Lower lobe of right lung (tissue), 2 donors: ENCODE measurements around the gene RFPL1. TPM values are rescaled to one million over a fixed set of nuclear protein-coding genes. Genes with fewer than 3 reads are reported as not detected.

Source experiments
- ATAC-seq, 2 donors: fragments of 200-7000 bp; cut with Tn5 transposase; one replicate each; pipeline ENCODE4 v1.9.1; 2020 to 2022; ENCODE audit warnings: mild to moderate bottlenecking in 2 of 2, moderate library complexity in 2 of 2
- DNase-seq: peaks from one replicate; pipeline ENCODE4 v3.0.0-alpha.2; 2020
- H3K27ac ChIP-seq: fragments of 200-600 bp; one replicate; pipeline ENCODE4 v1.8.0; 2022
- H3K27me3 ChIP-seq: fragments of 200-600 bp; one replicate; pipeline ENCODE4 v1.8.0; 2022; ENCODE audit warnings: low read depth
- H3K36me3 ChIP-seq: fragments of 200-600 bp; one replicate; pipeline ENCODE4 v1.8.0; 2022; ENCODE audit warnings: mild to moderate bottlenecking
- H3K4me1 ChIP-seq: fragments of 200-600 bp; one replicate; pipeline ENCODE4 v1.8.0; 2022
- H3K4me3 ChIP-seq: fragments of 200-600 bp; one replicate; pipeline ENCODE4 v1.8.0; 2022; ENCODE audit warnings: mild to moderate bottlenecking
- H3K9me3 ChIP-seq: fragments of 200-600 bp; one replicate; pipeline ENCODE4 v1.8.0; 2022
- CTCF ChIP-seq: fragments of 200-600 bp; IDR thresholded peaks from one replicate; pipeline ENCODE4 v1.8.0; 2022; ENCODE audit warnings: antibody characterized with exemption, mild to moderate bottlenecking
- intact Hi-C: fragments of 100-400 bp; cut with DNase I; formaldehyde crosslinking; loops from one replicate; pipeline ENCODE4 v1.11.0; 2022
- total RNA-seq: library from RNA; stranded (reverse); fragmentation: NEBNext Ultra II Directional; extraction: Animal tissue kit (Norgen Biotek cat#: 25700); gene quantifications from one replicate; pipeline ENCODE4 v1.2.1, GENCODE V29; 2021
- donor health status: DM: no; HTN: yes; CAD: no; lungs with severe emphysema.

Gene RFPL1
- total RNA-seq, 1 donor from 2014 or later: not detected

- Histone ChIP-seq H3K4me1 (no peaks in the 10 kb centered on the region), H3K4me3 (no peak overlapping the region), H3K27ac (no peak overlapping the region), H3K9me3 (no peaks in the 10 kb centered on the region), H3K36me3 (no peaks in the 10 kb centered on the region), H3K27me3 (no peaks in the 10 kb centered on the region)
- TF ChIP-seq CTCF: no peak
- no peak for DNase-seq
- intact Hi-C loops: no loop called here
- no peak for ATAC-seq
Measured at GRCh38 chr22:29433856-29434255, 4.5 kb upstream of the RFPL1 start.

- Histone ChIP-seq H3K27me3 (no peaks in the 10 kb centered on the region), H3K27ac (no peak overlapping the region), H3K36me3 (no peaks in the 10 kb centered on the region), H3K4me1 (no peaks in the 10 kb centered on the region), H3K4me3 (no peak overlapping the region), H3K9me3 (no peaks in the 10 kb centered on the region)
- TF ChIP-seq CTCF: no peak
- intact Hi-C loops: no loop called here
- ATAC-seq (no peak), DNase-seq (no peak)
Measured at GRCh38 chr22:29434288-29434687, 4.1 kb upstream of the RFPL1 start.

- no peak for TF ChIP-seq CTCF
- DNase-seq (no peak), ATAC-seq (no peak)
- H3K27me3 ChIP-seq: no peaks in the 10 kb centered on the region
- intact Hi-C loops: no loop called here
- H3K9me3 ChIP-seq: no peaks in the 10 kb centered on the region
- H3K36me3 ChIP-seq: no peaks in the 10 kb centered on the region
- no peak overlapping the region for H3K27ac ChIP-seq
- H3K4me1 ChIP-seq: no peaks in the 10 kb centered on the region
- H3K4me3 ChIP-seq: no peak overlapping the region
Measured at GRCh38 chr22:29435236-29436136, 2.9 kb upstream of the RFPL1 start.

GRCh38 chr22:29442976-29443375, 4.6 kb downstream of the RFPL1 start:
- no peaks in the 10 kb centered on the region for H3K9me3 ChIP-seq
- H3K36me3 ChIP-seq: no peaks in the 10 kb centered on the region
- intact Hi-C loops: no loop called here
- no peaks in the 10 kb centered on the region for H3K27me3 ChIP-seq
- no peak for ATAC-seq
- H3K4me1 ChIP-seq: no peaks in the 10 kb centered on the region
- H3K27ac ChIP-seq: no peak overlapping the region
- H3K4me3 ChIP-seq: no peak overlapping the region
- DNase-seq: no peak
- TF ChIP-seq CTCF: no peak

- intact Hi-C loops: no loop called here
- Histone ChIP-seq H3K27ac (no peak overlapping the region), H3K36me3 (no peaks in the 10 kb centered on the region), H3K4me3 (no peak overlapping the region), H3K4me1 (no peaks in the 10 kb centered on the region), H3K9me3 (no peaks in the 10 kb centered on the region), H3K27me3 (no peaks in the 10 kb centered on the region)
- ATAC-seq (no peak), DNase-seq (no peak)
- TF ChIP-seq CTCF: no peak
Measured at GRCh38 chr22:29443452-29443851, 5.1 kb downstream of the RFPL1 start.
